ENCODE results near the gene KCNMA1. TPM values are rescaled to one million over a fixed set of nuclear protein-coding genes. Genes with fewer than 3 reads are reported as not detected.

Gene KCNMA1
- total RNA-seq, 1 donor from 2014 or later: 94.3 TPM

GRCh38 chr10:77173615-77174461 is 463.8 kb downstream of the KCNMA1 start:
- no peak overlapping the region for H3K4me3 ChIP-seq
- no peak overlapping the region for H3K27ac ChIP-seq
- H3K9me3 ChIP-seq: no peaks in the 10 kb centered on the region
- intact Hi-C loops (cut with DNase I): loop anchor here (10.0 kb wide), 1 partner anchor 221 kb away; no protein-coding TSS in a partner anchor
- TF ChIP-seq CTCF (IDR thresholded peaks at IDR 0.05) (peak; percentile 83 to 95 (median 91)), POLR2AphosphoS5 (IDR thresholded peaks at IDR 0.05; ENCODE audit: insufficient read depth in 1 of 2, low read depth in 1 of 2) (peak in 1 of 2 donors; percentile 41), POLR2A (IDR thresholded peaks at IDR 0.05) (no peak)
- peaks cover 10% of the 10 kb centered on the region for H3K4me1 ChIP-seq
- no peak for DNase-seq (ENCODE audit: extremely low spot score in 2 of 2)
- H3K27me3 ChIP-seq: no peaks in the 10 kb centered on the region
- no peaks in the 10 kb centered on the region for H3K36me3 ChIP-seq

GRCh38 chr10:77172086-77172485 is 465.5 kb downstream of the KCNMA1 start:
- intact Hi-C loops (cut with DNase I): loop anchor here (10.0 kb wide), 1 partner anchor 223 kb away; no protein-coding TSS in a partner anchor
- H3K27ac ChIP-seq: no peak overlapping the region
- TF ChIP-seq POLR2AphosphoS5 (IDR thresholded peaks at IDR 0.05; ENCODE audit: insufficient read depth in 1 of 2, low read depth in 1 of 2) (no peak), POLR2A (IDR thresholded peaks at IDR 0.05) (no peak), CTCF (IDR thresholded peaks at IDR 0.05) (no peak)

GRCh38 chr10:77168861-77169260 is 468.7 kb downstream of the KCNMA1 start:
- intact Hi-C loops (cut with DNase I): loop anchor here (5.0 to 10.0 kb wide), 2 partner anchors 473 to 546 kb away; no protein-coding TSS in a partner anchor
- no peak for TF ChIP-seq CTCF (IDR thresholded peaks at IDR 0.05)
- TF ChIP-seq POLR2A (IDR thresholded peaks at IDR 0.05): no peak
- no peak for TF ChIP-seq POLR2AphosphoS5 (IDR thresholded peaks at IDR 0.05; ENCODE audit: insufficient read depth in 1 of 2, low read depth in 1 of 2)
- H3K36me3 ChIP-seq: no peaks in the 10 kb centered on the region
- no peak overlapping the region for H3K4me3 ChIP-seq
- H3K4me1 ChIP-seq: peaks cover 32% of the 10 kb centered on the region
- no peak for DNase-seq (ENCODE audit: extremely low spot score in 2 of 2)
- H3K9me3 ChIP-seq: no peaks in the 10 kb centered on the region
- no peaks in the 10 kb centered on the region for H3K27me3 ChIP-seq
- no peak overlapping the region for H3K27ac ChIP-seq

More at GRCh38 chr10:77172086-77172485, 465.5 kb downstream of the KCNMA1 start:
- Histone ChIP-seq H3K27me3 (no peaks in the 10 kb centered on the region), H3K9me3 (no peaks in the 10 kb centered on the region), H3K4me1 (peaks cover 13% of the 10 kb centered on the region), H3K4me3 (no peak overlapping the region), H3K36me3 (no peaks in the 10 kb centered on the region)
- DNase-seq (ENCODE audit: extremely low spot score in 2 of 2): no peak

- no peak overlapping the region for H3K27ac ChIP-seq
- no peak for TF ChIP-seq POLR2A (IDR thresholded peaks at IDR 0.05)
- peak in 1 of 2 donors; percentile 50 for TF ChIP-seq POLR2AphosphoS5 (IDR thresholded peaks at IDR 0.05; ENCODE audit: insufficient read depth in 1 of 2, low read depth in 1 of 2)
- TF ChIP-seq CTCF (IDR thresholded peaks at IDR 0.05): no peak
- H3K27me3 ChIP-seq: no peaks in the 10 kb centered on the region
Observed at GRCh38 chr10:77168161-77168560, 469.4 kb downstream of the KCNMA1 start.

More at GRCh38 chr10:77168161-77168560, 469.4 kb downstream of the KCNMA1 start:
- intact Hi-C loops (cut with DNase I): loop anchor here (5.0 to 10.0 kb wide), 2 partner anchors 474 to 547 kb away; no protein-coding TSS in a partner anchor
- H3K4me1 ChIP-seq: peaks cover 38% of the 10 kb centered on the region
- no peak overlapping the region for H3K4me3 ChIP-seq
- no peak for DNase-seq (ENCODE audit: extremely low spot score in 2 of 2)
- no peaks in the 10 kb centered on the region for H3K9me3 ChIP-seq
- no peaks in the 10 kb centered on the region for H3K36me3 ChIP-seq

All from vagina (tissue), 2 donors.